GM12892 (cell line): ENCODE data around the gene TMEM151A.

Source experiments
- POLR2A ChIP-seq: IDR thresholded peaks from 2 replicates; pipeline ENCODE4 v1.6.1; 2011; ENCODE audit warnings: low read depth, low read length, control low read depth
- POLR2AphosphoS5 ChIP-seq: IDR thresholded peaks from 2 replicates; pipeline ENCODE4 v1.6.1; 2011; ENCODE audit warnings: low read depth, low read length, control low read depth
- TAF1 ChIP-seq: IDR thresholded peaks from 2 replicates; pipeline ENCODE4 v1.6.1; 2011; ENCODE audit warnings: low read depth, mild to moderate bottlenecking, control low read depth, low read length, borderline replicate concordance

DNA sequence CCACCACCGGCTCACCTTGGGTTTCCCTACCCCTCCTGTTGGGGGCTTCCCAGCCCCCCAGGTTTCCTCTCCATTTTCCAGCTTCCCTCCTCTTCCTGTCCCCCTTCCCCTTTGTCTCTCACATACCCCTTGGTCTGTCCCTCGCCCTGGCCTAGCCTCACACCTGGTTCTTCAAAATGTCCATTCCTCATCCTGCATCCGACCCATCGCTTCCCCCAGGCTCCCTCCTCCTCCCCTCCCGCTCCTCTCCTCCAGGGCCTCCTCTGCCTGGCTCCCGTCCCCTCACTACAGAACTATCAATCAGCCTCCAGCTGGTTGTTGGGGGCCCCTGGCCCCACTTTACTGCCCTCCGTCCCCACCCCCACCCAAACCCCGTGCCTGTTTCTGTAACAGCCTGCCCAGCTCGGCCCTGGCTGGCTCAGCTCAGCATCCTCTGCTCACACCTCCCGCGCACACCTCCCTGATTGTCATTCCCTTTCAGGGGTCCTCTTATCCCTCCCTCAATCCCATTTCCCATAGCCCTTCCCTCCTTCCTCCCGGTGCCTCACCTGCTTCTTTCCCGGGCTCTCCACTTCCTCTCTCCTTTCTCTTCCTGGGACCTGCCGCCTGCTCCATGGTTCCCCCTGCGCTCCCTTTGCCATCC is 12.5 kb upstream of the TMEM151A start:
- TF ChIP-seq POLR2AphosphoS5 (no peak), POLR2A (no peak), TAF1 (no peak)
